ENCODE data around the gene HMGB3. TPM values are rescaled to one million over a fixed set of nuclear protein-coding genes. Genes with fewer than 3 reads are reported as not detected.
"Not testable (repeated sequence)": the region's sequence is repeated elsewhere in the genome, so short reads cannot be mapped to it uniquely, and the experiment has no call there.

Gene HMGB3
- polyA plus RNA-seq, 5 donors: 103 to 164 (median 108) TPM

DNA sequence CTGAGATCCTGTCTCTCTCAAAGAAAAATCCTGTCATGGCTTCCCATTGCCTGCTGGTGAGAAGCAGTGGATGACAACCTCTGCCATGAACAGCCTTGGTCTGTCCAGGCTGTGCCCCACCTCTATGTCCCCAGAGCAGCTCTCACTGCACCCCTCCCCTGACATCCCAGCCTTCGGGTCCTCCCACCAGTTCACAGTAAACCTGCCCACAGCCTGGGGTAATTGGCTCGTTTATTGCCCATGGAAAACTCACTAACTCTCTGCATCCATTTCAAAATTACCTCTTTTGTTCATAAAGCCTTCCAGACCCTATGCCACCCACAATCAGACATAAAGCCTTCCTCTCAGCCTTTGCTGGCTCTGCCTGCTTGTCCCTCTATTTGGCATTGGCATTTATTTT lies 10.7 kb upstream of the HMGB3 start:
- DNase-seq: no peak

- DNase-seq: no peak
Measured at GRCh38 chrX:150975655-150976390, 7.3 kb upstream of the HMGB3 start.

GRCh38 chrX:150977411-150978162 lies 5.5 kb upstream of the HMGB3 start:
- no peak for DNase-seq

- no peak for DNase-seq
Measured at GRCh38 chrX:150980186-150980585, 2.9 kb upstream of the HMGB3 start.

DNA sequence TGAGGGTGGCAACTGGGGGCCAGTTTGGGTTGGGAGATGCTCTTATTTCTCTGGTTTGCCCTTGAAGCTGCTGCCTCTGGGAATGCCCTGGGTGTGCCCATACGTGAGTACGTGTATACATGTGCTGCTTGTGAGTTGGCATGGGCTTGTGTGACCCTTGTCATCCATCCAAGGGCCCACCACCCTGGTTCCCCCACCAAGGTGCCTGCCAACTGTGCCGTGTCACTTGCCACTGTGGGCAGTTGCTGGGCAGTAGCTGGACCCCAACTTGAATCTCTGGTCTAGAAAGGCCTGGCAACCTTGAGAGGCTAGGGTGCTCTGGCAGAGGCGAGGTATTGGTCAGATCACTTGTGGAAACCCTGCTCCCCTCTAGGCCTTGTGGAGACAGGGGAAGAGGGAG lies 2.4 kb upstream of the HMGB3 start:
- no peak for DNase-seq

DNA sequence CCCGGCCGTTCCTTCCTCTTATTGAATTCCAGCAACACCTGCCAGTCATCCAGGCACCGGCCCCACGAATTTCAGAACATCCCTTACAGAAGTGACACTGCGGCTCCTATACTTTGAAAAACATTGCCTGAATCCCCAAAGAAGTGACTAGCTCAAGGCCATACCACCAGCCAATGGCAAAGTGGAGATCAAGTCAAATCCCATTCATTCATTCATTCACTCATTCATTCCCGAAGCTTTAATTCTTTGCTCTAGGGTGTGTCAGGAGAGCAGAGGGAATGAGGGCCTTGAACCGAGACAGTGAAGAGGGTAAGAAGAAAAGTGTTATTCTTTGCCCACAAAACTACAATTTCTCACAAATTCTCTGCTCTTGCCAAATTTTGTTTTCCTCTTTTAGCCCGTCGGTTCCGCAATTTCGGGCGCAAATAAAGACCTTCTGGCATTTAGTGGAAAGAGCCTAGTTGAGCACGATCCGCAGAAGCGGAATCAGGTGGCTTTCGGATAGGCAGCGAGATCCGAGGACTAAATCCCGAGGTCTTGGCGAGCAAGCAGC lies 824 bp upstream of the HMGB3 start:
- DNase-seq: no peak

DNA sequence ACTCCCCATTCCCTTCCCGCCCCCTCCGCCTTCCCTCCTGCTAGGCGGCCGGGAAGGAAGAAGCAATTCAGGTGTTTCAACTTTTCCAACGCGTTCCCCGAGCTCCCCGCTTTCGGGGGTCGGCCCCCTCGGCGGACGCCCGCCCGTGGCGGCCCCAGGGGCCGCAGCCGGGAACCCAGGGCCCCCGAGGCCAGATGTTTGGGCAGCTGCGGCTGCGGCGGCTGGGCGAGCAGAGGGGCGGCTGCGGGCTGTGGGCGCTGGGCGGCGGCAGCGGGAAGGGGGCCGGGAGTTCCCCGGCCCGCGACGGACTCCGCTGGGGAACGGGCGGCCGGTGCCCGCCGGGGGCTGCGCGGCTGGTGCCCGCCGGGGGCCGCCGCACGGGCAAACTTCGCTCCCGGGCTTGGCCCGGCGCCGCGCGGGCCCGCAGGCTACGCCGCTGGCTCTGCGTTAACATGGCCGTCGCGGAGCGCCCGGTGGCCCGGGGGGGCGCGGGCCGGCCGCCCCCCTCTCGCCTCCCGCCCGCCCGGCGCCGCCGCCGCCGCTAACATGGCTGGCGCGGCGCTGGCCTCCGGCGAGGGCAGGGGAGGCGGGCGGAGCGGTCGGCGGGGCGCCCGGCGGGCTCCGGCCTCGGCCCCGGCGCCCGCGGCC lies 510 bp downstream of the HMGB3 start:
- DNase-seq: no peak

DNA sequence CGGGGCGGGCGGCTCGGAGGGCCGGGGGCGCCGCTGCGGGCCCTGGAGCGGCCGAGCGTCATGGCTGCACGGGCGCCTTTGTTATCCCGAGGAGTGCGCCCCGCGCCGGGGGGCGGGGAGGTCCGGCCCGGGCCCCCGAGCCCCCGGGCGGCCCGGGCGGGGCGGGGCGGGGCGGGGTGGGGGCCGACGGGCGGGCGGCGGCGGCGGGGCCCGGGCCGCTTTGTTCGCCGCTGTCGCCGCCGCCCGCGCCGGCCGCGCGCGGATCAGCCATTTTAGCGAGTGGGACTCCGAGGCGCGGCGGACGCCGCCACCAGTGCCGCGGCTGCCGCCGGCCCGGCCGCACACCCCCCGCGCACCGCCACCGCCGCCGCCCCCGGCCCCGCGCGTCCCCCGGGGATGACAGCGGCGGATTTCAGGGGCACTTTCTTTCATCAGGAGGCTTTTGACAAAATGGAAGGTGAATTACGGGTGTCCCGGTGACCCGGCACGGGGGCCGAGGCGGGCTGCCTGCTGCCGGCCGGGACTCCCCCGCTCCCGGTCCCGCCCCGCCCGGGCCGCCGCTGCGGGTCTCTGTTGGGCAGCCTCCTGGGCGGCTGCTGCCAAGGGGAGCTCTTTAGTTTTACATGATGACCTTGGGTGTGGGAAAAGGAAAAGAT lies 1.2 kb downstream of the HMGB3 start:
- DNase-seq: no peak

DNA sequence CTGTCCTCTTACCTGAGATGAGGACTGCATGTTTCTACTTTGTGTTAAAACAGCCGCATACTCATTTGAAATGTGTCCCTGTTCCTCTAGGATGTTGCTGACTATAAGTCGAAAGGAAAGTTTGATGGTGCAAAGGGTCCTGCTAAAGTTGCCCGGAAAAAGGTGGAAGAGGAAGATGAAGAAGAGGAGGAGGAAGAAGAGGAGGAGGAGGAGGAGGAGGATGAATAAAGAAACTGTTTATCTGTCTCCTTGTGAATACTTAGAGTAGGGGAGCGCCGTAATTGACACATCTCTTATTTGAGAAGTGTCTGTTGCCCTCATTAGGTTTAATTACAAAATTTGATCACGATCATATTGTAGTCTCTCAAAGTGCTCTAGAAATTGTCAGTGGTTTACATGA lies 4.6 kb downstream of the HMGB3 start:
- DNase-seq: not testable (repeated sequence)

DNA sequence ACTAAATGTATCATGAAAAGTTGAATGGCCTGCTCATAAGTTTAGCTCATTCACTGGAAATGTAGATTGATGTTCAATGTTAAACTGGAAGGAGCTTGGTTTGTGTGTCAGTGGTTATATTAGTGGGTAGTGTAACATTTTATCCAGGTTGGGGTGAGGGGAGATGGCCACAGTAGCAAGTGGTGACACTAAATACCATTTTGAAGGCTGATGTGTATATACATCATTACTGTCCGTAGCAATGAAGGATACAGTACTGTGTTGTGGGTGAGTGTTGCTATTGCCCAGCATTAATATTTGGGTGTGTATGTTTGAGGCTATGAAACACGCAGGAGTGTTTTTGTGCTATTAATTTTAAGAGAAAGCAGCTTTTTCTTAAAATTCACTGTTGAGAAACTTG lies 6.3 kb downstream of the HMGB3 start:
- DNase-seq: no peak

DNA sequence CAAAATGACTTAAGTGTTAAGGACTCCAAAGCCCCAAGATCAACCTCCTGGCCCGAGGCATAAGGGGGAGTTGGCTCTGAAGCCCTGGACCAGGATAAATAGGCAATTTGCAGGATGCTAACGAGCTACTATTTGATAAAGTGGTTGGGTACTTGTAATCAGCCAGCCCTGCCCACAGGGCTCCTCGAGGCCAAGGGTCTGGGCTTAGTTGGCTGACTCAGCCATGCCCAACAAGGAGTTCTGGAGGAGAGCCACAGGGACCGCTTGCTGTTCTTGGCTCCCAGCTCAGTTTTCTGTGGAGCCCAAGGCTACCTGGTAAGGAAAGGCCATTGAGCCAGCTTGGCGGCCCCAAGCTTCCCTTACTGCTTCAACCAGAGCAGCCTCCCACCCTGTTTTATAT lies 7.8 kb downstream of the HMGB3 start:
- DNase-seq: no peak

DNA sequence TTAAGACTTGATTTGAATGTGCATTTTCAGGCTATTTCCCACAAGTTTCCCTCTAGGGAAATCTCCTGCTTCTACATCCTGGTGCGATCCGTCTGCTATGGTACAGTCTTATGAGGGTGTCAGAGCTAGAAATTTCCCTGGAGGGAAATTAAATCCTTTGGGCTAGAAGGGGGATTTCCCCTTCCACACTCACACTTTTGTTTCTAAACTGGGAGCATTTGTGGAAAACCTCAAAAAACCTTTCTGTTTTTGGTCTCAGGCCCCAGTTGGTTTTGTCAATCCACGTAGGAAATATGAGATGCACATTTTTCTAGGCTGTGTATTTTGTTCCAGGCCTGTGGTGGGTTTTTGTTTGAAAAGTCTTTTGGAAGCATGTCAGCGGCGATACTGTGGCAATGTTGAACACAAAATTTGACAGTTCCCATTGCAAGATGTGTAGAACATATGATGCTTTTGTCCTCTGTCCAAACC lies 17.8 kb downstream of the HMGB3 start:
- DNase-seq: peak in 1 of 2 donors; percentile 21

- DNase-seq: no peak
Measured at GRCh38 chrX:151004085-151004484, 20.9 kb downstream of the HMGB3 start.

DNA sequence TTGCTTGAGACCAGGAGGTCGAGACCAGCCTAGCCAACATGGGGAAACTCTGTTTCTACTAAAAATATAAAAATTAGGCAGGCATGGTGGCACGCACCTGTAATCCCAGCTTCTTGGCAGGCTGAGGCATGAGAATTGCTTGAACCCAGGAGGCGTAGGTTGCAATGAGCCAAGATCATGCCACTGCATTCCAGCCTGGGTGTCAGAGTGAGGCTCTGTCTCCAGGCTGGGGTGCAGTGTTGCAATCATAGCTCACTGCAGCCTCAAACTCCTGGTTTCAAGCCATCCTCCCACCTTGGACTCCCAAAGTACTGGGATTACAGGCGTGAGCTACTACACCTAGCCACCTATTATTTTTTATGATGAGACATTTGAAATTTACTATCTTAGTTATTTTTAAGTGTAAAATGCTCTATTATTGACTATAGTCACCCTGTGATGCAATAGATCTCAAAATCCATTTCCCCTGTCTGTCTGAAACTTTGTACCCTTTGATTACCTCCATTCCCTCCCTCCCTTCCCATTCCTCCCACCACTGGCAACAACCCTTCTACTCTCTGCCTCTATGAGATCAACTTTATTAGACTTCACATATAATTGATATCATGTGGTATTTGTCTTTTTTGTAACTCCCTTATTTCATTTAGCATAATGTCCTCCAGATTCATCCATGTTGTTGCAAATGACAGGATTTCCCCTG lies 23.4 kb downstream of the HMGB3 start:
- no peak for DNase-seq

- no peak for DNase-seq
Measured at GRCh38 chrX:151009582-151009981, 26.4 kb downstream of the HMGB3 start.

DNA sequence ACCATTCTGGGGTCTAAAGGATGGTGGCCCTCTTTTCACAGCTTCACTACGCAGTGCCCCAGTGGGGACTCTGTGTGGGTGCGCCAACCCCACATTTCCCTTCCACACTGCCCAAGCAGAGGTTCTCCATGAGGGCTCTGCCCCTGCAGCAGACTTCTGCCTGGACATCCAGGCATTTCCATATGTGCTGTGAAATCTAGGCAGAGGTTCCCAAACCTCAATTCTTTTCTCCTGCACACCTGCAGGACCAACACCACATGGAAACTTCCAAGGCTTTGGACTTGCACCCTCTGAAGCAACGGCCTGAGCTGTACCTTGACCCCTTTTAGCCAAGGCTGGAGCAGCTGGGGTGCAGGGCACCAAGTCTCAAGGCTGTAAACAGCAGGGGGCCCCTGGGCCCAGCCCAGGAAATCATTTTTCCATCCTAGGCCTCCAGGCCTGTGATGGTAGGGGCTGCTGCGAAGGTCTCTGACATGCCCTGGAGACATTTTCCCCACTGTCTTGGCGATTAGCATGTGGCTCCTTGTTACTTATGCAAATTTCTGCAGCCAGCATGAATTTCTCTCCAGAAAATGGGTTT lies 30.1 kb downstream of the HMGB3 start:
- DNase-seq: no peak

GRCh38 chrX:151015684-151016083 lies 32.5 kb downstream of the HMGB3 start:
- DNase-seq: no peak

- peak; percentile 51 to 53 for DNase-seq
Measured at GRCh38 chrX:151019856-151020255, 36.7 kb downstream of the HMGB3 start.

DNA sequence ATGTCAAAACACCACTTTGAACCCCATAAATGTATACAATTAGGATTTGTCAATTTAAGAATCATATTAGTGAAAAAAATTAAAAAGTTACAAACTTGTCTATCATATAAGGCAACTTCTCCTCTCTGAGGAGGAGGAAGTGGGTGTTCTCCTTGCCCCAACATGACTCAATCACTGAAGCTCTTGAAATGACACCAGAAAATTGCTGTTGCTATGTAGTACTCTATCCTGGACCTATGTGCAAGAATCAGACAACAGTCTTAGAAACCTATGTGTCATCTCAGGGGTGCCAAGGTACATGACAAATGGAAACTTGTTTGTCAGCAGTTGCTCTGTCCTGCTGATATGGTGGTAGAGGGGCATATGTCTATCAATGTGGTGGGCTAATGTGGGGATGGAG lies 47.7 kb downstream of the HMGB3 start:
- DNase-seq: no peak

- DNase-seq: no peak
Measured at GRCh38 chrX:151031391-151031975, 48.3 kb downstream of the HMGB3 start.

- DNase-seq: no peak
Measured at GRCh38 chrX:151039351-151039750, 56.2 kb downstream of the HMGB3 start.
